Gastroesophageal sphincter (tissue), 3 donors: Measurements from ENCODE around the gene FHIT.

Experiments
- POLR2AphosphoS5 ChIP-seq: sonication (generic); formaldehyde crosslinking; IDR thresholded peaks from one replicate; pipeline ENCODE4 v1.6.1; 2017; ENCODE audit warnings: antibody characterized with exemption
- TF ChIP-seq, protein P1 (sequence below), 4 experiments: fragments of 200-600 bp in 2 of 4; fragments of 450-650 bp in 2 of 4; sonication (generic) in 1 of 4; IDR thresholded peaks; one replicate each; pipeline ENCODE4 v1.5.1; 2017 to 2019; ENCODE audit warnings: antibody characterized with exemption in 4 of 4, mild to moderate bottlenecking in 2 of 4, moderate library complexity in 2 of 4

DNA sequence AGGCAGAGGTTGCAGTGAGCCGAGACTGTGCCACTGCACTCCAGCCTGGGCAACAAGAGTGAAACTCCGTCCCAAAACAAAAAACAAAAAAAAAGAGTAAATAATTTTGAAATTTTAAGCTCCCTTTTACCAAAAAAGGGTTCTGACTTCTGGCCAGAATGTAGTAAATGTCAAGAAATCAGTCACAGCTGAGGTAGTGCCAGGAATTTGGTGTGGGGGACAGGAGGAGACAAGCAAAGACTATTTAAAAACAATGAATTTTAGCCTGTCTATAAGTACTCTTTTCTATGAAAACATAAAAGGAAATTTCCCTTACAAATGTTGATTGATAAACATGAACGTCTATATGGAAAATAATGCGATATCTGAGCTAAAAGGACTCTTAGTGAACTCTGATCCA lies 363.7 kb downstream of the FHIT start:
- TF ChIP-seq, protein P1, sequence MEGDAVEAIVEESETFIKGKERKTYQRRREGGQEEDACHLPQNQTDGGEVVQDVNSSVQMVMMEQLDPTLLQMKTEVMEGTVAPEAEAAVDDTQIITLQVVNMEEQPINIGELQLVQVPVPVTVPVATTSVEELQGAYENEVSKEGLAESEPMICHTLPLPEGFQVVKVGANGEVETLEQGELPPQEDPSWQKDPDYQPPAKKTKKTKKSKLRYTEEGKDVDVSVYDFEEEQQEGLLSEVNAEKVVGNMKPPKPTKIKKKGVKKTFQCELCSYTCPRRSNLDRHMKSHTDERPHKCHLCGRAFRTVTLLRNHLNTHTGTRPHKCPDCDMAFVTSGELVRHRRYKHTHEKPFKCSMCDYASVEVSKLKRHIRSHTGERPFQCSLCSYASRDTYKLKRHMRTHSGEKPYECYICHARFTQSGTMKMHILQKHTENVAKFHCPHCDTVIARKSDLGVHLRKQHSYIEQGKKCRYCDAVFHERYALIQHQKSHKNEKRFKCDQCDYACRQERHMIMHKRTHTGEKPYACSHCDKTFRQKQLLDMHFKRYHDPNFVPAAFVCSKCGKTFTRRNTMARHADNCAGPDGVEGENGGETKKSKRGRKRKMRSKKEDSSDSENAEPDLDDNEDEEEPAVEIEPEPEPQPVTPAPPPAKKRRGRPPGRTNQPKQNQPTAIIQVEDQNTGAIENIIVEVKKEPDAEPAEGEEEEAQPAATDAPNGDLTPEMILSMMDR (IDR thresholded peaks at IDR 0.05): no peak
- no peak for TF ChIP-seq POLR2AphosphoS5
